Duodenal mucosa (tissue), 2 donors: ENCODE results near the gene MTSS2.
"Not testable (repeated sequence)": the region's sequence is repeated elsewhere in the genome, so short reads cannot be mapped to it uniquely, and the experiment has no call there.

Source experiments
- H3K27ac ChIP-seq: one replicate; pipeline ENCODE4 v1.7.0; 2013; ENCODE audit warnings: low read depth, low read length
- H3K27me3 ChIP-seq, 2 donors: one replicate each; pipeline ENCODE4 v1.7.0; 2013; ENCODE audit warnings: low read length in 2 of 2, control low read depth in 1 of 2; ENCODE audit not compliant: insufficient read depth in 2 of 2, control insufficient read depth in 1 of 2
- H3K36me3 ChIP-seq, 2 donors: one replicate each; pipeline ENCODE4 v1.7.0; 2013; ENCODE audit warnings: low read length in 2 of 2, control low read depth in 1 of 2; ENCODE audit not compliant: insufficient read depth in 2 of 2, control insufficient read depth in 1 of 2
- H3K4me1 ChIP-seq, 2 donors: one replicate each; pipeline ENCODE4 v1.7.0; 2013; ENCODE audit warnings: low read length in 2 of 2, control low read depth in 1 of 2; ENCODE audit not compliant: insufficient read depth in 2 of 2, control insufficient read depth in 1 of 2
- H3K4me3 ChIP-seq, 2 donors: one replicate each; pipeline ENCODE4 v1.7.0; 2013; ENCODE audit warnings: low read length in 2 of 2, low read depth in 1 of 2
- H3K9ac ChIP-seq, 2 donors: one replicate each; pipeline ENCODE4 v1.7.0; 2013; ENCODE audit warnings: low read length in 2 of 2, low read depth in 1 of 2
- H3K9me3 ChIP-seq, 2 donors: one replicate each; pipeline ENCODE4 v1.7.0; 2013; ENCODE audit warnings: low read length in 2 of 2, control low read depth in 1 of 2; ENCODE audit not compliant: control insufficient read depth in 1 of 2

The MTSS2 gene

DNA sequence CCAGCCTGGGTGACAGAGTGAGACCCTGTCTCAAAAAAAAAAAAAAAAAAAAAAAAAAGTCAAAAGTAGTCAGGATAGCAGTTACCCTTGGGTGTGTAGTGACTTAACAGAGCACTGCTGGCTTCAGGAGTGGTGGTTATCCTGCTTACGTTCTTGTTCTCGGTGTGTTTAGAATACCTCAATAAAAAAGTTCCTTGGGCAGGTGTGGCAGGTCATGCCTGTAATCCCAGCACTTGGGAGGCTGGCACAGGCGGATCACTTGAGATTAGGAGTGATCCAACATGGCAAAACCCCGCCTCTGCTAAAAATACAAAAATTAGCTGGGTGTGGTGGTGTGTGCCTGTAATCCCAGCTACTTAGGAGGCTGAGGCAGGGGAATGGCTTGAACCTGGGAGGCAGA lies 14.9 kb downstream of the MTSS2 start:
- H3K9me3 ChIP-seq, H3K9ac ChIP-seq, H3K27ac ChIP-seq, H3K4me1 ChIP-seq, H3K4me3 ChIP-seq, H3K27me3 ChIP-seq: not testable (repeated sequence)
- H3K36me3 ChIP-seq, result peaks cover 0 to 15% of the 10 kb centered on the region in 2 donors

DNA sequence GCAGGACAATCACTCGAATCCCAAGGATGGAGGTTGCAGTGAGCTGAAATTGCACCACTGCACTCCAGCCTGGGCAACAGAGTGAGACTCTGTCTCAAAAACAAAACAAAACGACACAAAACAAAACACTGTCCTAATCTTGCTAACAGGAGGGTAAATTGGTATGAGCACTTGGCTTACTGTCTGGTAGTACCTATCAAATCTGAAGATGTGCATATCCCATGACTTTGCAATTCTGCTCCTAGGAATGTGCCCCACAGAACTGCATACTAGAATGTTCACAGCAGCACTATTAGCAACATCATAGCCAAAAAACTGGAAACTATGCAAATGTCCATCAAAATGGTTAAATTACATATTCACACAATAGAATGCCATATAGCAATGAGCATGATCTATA lies 15.7 kb downstream of the MTSS2 start:
- Histone ChIP-seq H3K36me3 (peaks cover 0 to 16% of the 10 kb centered on the region in 2 donors), H3K9ac (no peak overlapping the region), H3K27me3 (no peaks in the 10 kb centered on the region), H3K9me3 (no peaks in the 10 kb centered on the region), H3K4me3 (no peak overlapping the region), H3K4me1 (no peaks in the 10 kb centered on the region), H3K27ac (no peak overlapping the region)

DNA sequence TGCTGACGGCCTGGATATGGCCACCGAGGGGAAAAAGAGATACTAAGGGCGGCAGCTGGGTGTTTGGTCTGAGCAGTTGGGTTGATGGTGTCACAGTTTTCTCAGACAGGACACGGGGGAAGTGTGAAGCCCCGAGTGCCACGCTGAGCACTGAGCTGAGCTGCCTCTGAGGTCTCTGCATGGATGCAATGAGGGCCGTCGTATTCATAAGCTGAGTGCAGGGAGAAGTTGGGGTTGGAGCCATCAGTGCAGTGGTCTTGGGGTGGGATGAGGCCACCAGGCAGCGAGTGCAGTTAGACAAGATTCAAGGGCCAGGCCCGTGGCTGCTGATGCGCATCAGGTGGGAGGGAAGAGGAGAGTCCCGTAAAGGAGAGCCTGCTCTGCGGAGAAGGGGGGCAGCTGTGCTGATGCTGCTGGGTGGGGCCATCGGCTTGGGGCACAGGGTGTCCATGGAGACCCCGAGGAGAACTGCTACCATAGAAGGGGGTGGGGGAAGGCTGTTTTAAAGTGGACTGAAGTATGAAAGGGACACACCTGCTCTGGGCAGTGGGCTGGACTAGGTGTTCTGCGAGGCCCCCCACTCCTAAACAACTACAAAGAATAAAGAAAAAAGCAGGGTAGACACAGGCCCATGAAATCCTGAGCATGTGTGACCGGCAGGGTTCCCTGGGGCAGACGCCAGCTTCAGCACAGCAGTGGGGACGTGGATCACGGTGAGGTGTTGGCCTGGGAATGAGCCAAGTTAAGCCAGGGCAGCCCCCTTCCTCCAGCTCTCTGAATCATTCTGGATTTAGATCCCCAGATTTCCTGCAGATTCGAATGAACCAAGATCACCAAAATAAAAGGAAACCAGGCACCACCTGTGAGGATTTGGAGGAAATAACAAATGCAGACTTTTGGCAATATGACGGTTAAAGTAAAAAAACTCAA lies 19.8 kb downstream of the MTSS2 start:
- Histone ChIP-seq H3K36me3 (peaks cover 4 to 20% of the 10 kb centered on the region in 2 donors), H3K4me3 (no peak overlapping the region), H3K27ac (no peak overlapping the region), H3K9ac (no peak overlapping the region), H3K9me3 (no peaks in the 10 kb centered on the region), H3K27me3 (no peaks in the 10 kb centered on the region), H3K4me1 (no peaks in the 10 kb centered on the region)

DNA sequence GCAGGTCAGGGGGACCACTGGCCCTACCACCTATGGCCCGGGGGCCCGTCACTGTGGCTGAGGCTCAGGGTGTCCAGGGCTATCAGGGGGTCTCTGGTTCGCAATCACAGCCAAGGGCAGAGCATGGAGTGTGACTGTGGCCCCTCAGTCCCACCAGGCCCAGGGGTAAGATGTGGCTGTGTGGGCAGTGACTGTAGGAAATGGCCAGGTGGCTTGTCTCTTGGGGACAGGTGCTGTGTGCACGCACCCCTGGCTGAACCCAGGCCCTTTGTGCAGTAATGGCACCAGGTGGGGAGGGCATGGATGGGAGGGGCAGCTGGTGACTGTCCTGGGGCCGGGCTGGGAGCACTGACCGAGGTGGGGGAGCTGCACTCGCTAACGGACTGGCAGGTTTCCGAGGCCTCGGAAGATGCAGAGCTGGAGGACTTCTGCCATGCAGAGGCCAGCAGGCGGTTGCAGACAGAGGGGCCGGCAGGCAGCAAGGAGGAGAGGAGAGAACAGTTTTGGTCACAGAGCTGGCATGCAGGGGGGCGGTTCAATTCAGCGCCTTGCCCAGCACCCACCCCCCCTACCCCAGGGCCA lies 20.6 kb downstream of the MTSS2 start:
- H3K4me1 ChIP-seq, result no peaks in the 10 kb centered on the region
- H3K27me3 ChIP-seq, result no peaks in the 10 kb centered on the region
- no peaks in the 10 kb centered on the region for H3K9me3 ChIP-seq
- H3K9ac ChIP-seq, result no peak overlapping the region
- H3K27ac ChIP-seq, result no peak overlapping the region
- peaks cover 4 to 16% of the 10 kb centered on the region in 2 donors for H3K36me3 ChIP-seq
- no peak overlapping the region for H3K4me3 ChIP-seq

DNA sequence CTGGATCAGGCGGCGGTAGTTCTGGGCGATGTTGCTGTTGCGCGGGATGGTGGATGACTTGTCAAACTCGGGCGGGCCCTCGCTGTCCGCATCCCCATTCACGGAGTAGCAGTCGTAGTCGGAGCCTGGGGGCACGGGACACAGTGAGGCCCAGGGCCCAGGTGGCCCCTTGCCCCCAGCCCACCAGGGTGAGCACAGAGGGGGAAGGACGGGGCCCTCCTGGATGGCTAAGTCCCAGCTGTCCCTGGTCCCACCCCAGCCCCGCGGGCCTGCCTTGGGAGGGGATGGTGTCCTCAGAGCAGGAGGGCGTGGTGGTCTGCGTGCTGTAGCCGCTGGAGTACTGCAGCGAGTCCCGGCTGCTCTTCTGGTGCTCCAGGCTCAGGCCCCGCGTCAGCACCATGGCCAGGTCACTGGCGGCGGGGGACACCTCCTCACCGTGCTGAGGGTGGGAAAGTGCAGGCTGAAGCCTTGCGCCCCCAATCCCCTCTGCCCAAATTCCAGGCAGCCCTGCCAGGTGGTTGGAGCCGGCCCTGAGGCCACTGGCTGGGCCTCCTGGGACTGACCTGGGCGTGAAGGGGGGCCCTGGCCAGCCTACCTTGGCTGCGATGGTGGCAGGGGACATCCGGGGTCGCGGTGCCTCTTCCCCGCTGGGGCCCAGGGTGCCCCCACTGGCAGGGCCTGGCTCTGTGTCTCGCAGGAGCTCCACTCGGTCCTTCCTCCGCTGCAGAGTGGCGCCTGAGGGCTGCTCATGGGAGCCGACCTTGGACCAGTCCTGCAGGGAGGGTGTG lies 21.3 kb downstream of the MTSS2 start:
- Histone ChIP-seq H3K36me3 (peaks cover 4 to 16% of the 10 kb centered on the region in 2 donors), H3K27ac (no peak overlapping the region), H3K4me3 (no peak overlapping the region), H3K9ac (no peak overlapping the region), H3K27me3 (no peaks in the 10 kb centered on the region), H3K9me3 (no peaks in the 10 kb centered on the region), H3K4me1 (no peaks in the 10 kb centered on the region)

DNA sequence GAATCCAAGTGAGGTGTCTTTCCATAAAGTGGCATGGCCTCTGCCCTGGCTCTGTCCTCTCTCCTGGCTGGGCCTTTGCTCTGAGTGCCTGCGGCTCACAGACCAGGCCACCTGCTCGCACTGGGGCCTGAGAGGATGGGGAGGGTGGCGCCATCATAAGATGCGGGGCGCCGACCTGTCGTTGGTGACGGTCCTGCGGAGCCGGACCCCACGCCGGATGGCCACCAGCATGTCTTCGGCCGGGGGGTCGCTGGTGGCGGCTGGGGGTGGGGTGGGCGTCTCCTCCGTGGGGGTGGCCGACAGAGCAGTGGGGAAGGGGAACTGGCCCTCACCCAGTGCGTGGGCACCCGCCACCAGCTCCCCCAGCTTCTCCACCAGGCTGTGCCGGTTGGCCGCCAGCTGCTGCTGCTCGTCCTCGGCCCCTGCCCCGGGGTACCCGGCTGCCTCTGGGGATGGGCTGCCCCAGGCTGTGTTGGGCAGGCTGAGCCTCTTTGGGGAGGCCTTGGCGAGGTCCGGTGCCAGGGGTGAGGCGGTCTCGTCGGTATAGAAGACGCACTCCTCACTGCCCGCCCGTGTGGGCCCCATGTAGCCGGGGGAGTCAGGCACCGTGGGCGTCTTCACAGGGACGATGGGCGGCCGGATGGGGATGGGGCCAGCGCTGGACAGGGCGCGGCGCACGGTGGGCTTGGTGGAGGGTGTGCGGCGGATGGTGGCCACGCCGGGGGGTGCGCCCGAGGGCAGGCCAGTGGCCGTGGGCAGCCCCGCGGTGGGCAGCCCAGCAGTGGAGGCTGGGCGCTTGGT lies 22.1 kb downstream of the MTSS2 start:
- no peak overlapping the region for H3K9ac ChIP-seq

DNA sequence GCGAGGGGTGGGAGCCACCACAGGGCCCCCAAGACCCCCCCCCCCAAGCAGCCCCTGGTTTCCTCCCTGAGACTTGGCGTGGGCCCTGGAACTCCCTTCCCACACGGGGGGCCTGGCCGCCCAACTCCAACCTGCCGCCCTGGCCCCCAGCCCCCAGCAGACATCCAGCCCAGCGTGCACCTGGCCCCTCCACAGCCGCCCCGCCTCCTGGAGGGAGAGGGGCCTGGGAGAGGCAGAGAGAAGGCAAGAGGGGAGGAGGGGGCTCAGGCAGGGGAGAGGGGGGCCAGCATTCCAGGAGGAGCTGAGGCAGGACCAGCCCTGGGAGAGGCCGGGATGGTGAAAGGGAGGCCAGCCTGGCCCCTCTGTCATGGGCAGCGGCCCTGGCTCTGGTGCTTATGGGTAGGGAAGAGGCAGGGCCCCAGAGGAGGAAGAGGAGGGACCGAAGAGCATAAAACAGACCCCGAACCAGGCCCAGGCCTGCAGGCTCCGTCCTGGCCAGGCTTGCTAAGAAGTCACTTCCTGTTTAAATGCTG lies 22.8 kb downstream of the MTSS2 start:
- no peaks in the 10 kb centered on the region for H3K9me3 ChIP-seq
- H3K4me3 ChIP-seq, result no peak overlapping the region
- peaks cover 4 to 16% of the 10 kb centered on the region in 2 donors for H3K36me3 ChIP-seq
- no peaks in the 10 kb centered on the region for H3K4me1 ChIP-seq
- no peak overlapping the region for H3K27ac ChIP-seq
- H3K9ac ChIP-seq, result no peak overlapping the region
- no peaks in the 10 kb centered on the region for H3K27me3 ChIP-seq

More for the DNA sequence above, 22.1 kb downstream of the MTSS2 start:
- Histone ChIP-seq H3K27ac (no peak overlapping the region), H3K27me3 (no peaks in the 10 kb centered on the region), H3K9me3 (no peaks in the 10 kb centered on the region), H3K4me3 (no peak overlapping the region), H3K4me1 (no peaks in the 10 kb centered on the region), H3K36me3 (peaks cover 4 to 16% of the 10 kb centered on the region in 2 donors)

DNA sequence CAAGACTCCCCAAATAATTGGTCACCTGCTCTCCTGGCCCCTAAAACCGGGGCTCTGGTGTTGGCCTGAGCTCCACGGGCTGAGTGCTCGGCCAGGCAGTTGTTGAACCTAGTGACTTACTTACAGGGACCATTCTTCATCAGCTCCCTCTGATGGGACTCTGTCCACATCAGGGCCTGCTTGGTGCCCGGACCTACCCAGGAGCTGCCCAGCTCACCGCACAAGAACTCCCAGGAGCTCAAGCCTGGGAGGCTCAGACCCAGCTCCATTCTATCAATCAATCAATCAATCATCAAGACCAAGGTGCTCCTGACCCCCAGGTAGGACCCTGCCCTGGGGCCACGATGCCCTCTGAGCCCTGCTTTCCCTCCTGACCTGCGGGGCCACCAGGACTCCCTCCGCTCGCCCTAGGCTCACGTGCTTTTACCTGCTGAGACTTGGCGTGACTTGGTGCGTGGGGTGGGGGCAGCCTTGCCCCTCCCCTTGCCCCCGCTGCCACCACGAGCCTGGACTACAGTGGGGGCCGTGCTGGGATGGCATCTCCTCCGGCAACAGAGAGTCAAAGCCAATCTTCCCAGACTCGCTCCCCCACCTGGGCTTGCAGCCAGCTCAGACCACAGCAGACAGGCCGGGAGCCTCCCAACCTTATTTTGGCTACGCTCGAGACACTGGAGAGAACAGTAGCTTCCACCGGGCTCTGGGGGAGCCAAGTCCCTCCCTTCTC lies 23.8 kb downstream of the MTSS2 start:
- Histone ChIP-seq H3K9me3 (no peaks in the 10 kb centered on the region), H3K4me3 (no peak overlapping the region), H3K36me3 (peaks cover 4 to 16% of the 10 kb centered on the region in 2 donors), H3K27me3 (no peaks in the 10 kb centered on the region), H3K9ac (no peak overlapping the region), H3K4me1 (no peaks in the 10 kb centered on the region), H3K27ac (no peak overlapping the region)

DNA sequence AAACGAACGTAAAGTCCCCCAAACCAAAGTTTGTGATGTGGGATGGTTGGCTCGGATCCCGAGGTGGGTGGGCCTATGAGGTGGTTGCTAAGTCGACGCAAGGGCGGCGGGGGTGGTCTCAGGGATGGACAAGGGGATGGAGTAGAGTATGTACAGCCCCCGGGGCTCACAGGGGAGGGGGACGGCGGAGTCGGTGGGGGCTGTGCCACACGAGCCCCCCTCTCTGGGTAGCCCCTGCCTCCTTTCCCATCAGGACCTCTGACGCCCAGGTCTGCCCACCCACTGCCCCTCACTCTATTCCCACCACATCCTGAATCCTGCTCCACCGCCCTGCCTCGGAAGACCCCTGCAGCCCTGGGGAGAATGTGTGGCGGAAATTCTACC lies 24.3 kb downstream of the MTSS2 start:
- no peaks in the 10 kb centered on the region for H3K4me1 ChIP-seq
- no peak overlapping the region for H3K4me3 ChIP-seq
- H3K27ac ChIP-seq, result no peak overlapping the region
- H3K9me3 ChIP-seq, result no peaks in the 10 kb centered on the region
- H3K27me3 ChIP-seq, result no peaks in the 10 kb centered on the region
- peaks cover 4 to 13% of the 10 kb centered on the region in 2 donors for H3K36me3 ChIP-seq
- no peak overlapping the region for H3K9ac ChIP-seq
